ENCODE measurements around the gene HSPG2. TPM values are rescaled to one million over a fixed set of nuclear protein-coding genes. Genes with fewer than 3 reads are reported as not detected.

HSPG2 gene
- total and polyA plus RNA-seq, 10 of the 15 experiments (the other 5 are each of a cell fraction or from before 2014, with no cell fraction given): 0.30 to 3.4 (median 0.73) TPM; not detected in 2

DNA sequence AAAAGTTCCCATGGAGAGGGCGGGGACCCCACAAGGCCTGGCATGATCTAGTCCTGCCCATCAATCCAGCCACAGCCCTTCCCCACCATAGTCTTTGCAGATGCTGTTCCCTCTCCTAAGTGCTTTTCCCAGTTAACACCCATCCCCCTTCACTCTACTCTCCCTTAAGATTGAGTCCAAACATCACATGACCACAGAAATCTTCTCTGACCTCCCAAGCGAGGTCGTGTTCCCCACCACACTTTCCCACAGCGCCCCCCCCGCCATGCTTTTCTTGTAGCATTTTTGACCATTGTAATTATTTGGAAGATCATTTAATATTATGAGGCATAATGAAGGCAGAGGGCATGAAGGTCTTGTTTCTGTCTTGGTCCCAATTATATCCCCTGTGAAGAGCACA lies 4.3 kb upstream of the HSPG2 start (continued):
- no peak for TF ChIP-seq MTA3 (IDR thresholded peaks at IDR 0.05; ENCODE audit: borderline replicate concordance, low read length)

DNA sequence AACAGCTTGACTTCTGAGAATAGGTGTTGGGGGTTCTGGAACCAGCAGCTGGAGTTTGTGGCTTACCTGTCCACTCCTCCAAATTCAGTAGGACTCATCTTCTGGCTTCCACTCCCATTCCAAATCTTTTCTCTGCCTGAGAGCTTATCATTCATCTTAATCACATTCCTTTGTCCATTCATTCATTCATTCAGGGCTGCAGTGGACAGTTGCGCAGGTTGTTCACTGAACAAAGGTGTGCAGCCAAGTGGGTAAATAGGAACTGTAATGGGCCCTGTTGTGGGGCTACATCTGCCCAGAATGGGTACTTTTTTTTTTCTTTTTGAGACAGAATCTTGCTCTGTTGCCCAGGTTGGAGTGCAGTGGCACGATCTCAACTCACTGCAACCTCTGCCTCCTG lies 3.4 kb upstream of the HSPG2 start:
- DNase-seq (ENCODE audit: low read depth, low spot score) (no peak), ATAC-seq (no peak), FAIRE-seq (no peak)
- in situ Hi-C loops (cut with MboI) (no loop called here), intact Hi-C loops (cut with micrococcal nuclease; ENCODE audit: unreplicated experiment) (no loop called here)
- Histone ChIP-seq H3K36me3 (ENCODE audit: control insufficient read depth in 2 of 2, insufficient read depth in 2 of 2, low read length in 1 of 2) (no peaks in the 10 kb centered on the region), H3K27me3 (replicated peaks in 1 of 2; ENCODE audit: control insufficient read depth in 2 of 2, insufficient read depth in 2 of 2, low read length in 1 of 2) (peaks cover 3 to 6% of the 10 kb centered on the region in 2 experiments; a peak in 3 of 4 replicates), H3K4me1 (ENCODE audit: control insufficient read depth, insufficient read depth, low read length) (no peaks in the 10 kb centered on the region; the same call in 1 of the 2 replicates), H3K27ac (ENCODE audit: control insufficient read depth, insufficient read depth) (no peak overlapping the region), H3K4me2 (ENCODE audit: control insufficient read depth, insufficient read depth) (no peak overlapping the region), H4K20me1 (ENCODE audit: control insufficient read depth, insufficient read depth) (peaks cover 2% of the 10 kb centered on the region; the same call in 1 of the 2 replicates), H3K9ac (ENCODE audit: control insufficient read depth, insufficient read depth, low read length) (no peak overlapping the region), H3K9me3 (replicated peaks; ENCODE audit: control insufficient read depth, insufficient read depth, low read length) (no peaks in the 10 kb centered on the region), H3K79me2 (ENCODE audit: control insufficient read depth, insufficient read depth, low read length) (no peaks in the 10 kb centered on the region), H3K4me3 (no peak overlapping the region), H2AFZ (ENCODE audit: control insufficient read depth, low read depth, low read length) (no peak overlapping the region)
- ChIA-PET CTCF (interaction anchor here (0.6 to 1.0 kb wide), 2 partner anchors 74 to 190 kb away, joined by 3 to 4 read pairs; no protein-coding TSS in a partner anchor), POLR2A (no interaction called here), RAD21 (ENCODE audit: unreplicated experiment) (interaction anchor here (0.9 kb wide), 1 partner anchor 9 kb away, joined by 3 read pairs; no protein-coding TSS in a partner anchor), SMC1A (ENCODE audit: uncharacterized antibody, unreplicated experiment) (interaction anchor here (1.3 to 1.9 kb wide), 2 partner anchors 18 to 22 kb away, joined by 5 read pairs; no protein-coding TSS in a partner anchor)
- TF ChIP-seq ZNF24 (IDR thresholded peaks at IDR 0.05) (peak; percentile 86), NFXL1 (IDR thresholded peaks at IDR 0.05; ENCODE audit: borderline replicate concordance) (no peak)
- no TSS peak for BruUV-seq (replicated peaks)
- 71% methylated on average over 2 of the region's 2 CpGs for WGBS (ENCODE audit: insufficient coverage, insufficient replicate concordance, low lambda C conversion rate, missing lambda C conversion rate)

DNA sequence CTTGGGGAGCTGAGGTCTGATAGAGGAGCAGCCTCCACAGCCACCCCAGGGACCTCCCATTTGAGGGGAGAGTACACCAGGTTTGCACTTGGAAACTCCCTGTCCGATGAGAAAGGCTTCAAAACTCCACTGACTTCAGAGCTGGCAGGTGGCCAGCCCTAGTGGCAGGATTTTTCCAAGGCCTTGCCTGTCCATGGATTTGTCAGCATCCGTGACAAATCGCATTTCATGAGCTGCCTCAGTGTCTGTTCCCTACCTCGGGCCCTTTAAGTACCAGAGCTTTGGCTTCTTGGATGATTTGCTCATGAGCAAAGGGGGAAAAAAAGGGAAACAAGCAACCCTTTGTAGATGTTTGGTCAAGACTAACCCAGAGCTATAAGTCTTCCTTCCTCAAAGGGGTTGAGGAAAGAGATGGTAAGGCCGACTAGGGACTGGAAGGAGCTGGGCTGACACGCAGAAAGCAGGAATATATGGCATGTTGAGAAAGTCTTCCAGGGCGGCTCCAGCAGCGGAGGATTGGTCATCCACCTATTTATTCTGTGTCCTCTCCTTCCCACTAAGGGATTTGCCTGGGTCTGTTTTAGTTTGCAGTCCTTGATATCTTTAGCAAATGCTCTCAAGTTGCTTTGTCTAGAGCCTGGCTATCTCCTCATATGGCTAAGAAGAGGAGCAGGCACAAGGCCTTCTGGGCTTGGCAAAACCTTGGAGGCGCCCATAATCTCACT lies 2.7 kb upstream of the HSPG2 start:
- Histone ChIP-seq H3K4me1 (ENCODE audit: control insufficient read depth, insufficient read depth, low read length) (no peaks in the 10 kb centered on the region; the same call in 1 of the 2 replicates), H2AFZ (ENCODE audit: control insufficient read depth, low read depth, low read length) (no peak overlapping the region), H3K27ac (ENCODE audit: control insufficient read depth, insufficient read depth) (no peak overlapping the region), H3K79me2 (ENCODE audit: control insufficient read depth, insufficient read depth, low read length) (no peaks in the 10 kb centered on the region), H3K4me2 (ENCODE audit: control insufficient read depth, insufficient read depth) (no peak overlapping the region), H3K36me3 (ENCODE audit: control insufficient read depth in 2 of 2, insufficient read depth in 2 of 2, low read length in 1 of 2) (no peaks in the 10 kb centered on the region), H3K4me3 (no peak overlapping the region), H3K9me3 (replicated peaks; ENCODE audit: control insufficient read depth, insufficient read depth, low read length) (no peaks in the 10 kb centered on the region), H3K9ac (ENCODE audit: control insufficient read depth, insufficient read depth, low read length) (no peak overlapping the region), H3K27me3 (replicated peaks in 1 of 2; ENCODE audit: control insufficient read depth in 2 of 2, insufficient read depth in 2 of 2, low read length in 1 of 2) (peaks cover 3 to 6% of the 10 kb centered on the region in 2 experiments; a peak in 3 of 4 replicates), H4K20me1 (ENCODE audit: control insufficient read depth, insufficient read depth) (peaks cover 2% of the 10 kb centered on the region; the same call in 1 of the 2 replicates)
- FAIRE-seq (no peak), DNase-seq (ENCODE audit: low read depth, low spot score) (no peak), ATAC-seq (0 out of 3 replicates have a peak, but pooled peaks have one; percentile 14)
- ChIA-PET RAD21 (ENCODE audit: unreplicated experiment) (interaction anchor here (0.9 kb wide), 1 partner anchor 10 kb away, joined by 3 read pairs; no protein-coding TSS in a partner anchor), POLR2A (interaction anchor here (1.4 kb wide), 1 partner anchor 30 kb away, joined by 5 read pairs; no protein-coding TSS in a partner anchor), CTCF (interaction anchor here (0.6 to 1.0 kb wide), 2 partner anchors 74 to 189 kb away, joined by 3 to 4 read pairs; no protein-coding TSS in a partner anchor), SMC1A (ENCODE audit: uncharacterized antibody, unreplicated experiment) (interaction anchor here (1.2 to 1.9 kb wide), 4 partner anchors 19 to 74 kb away, joined by 3 to 5 read pairs (median 5); no protein-coding TSS in a partner anchor)
- intact Hi-C loops (cut with micrococcal nuclease; ENCODE audit: unreplicated experiment): no loop called here
- in situ Hi-C loops (cut with MboI): no loop called here
- BruUV-seq (replicated peaks): no TSS peak
- WGBS (ENCODE audit: insufficient coverage, insufficient replicate concordance, low lambda C conversion rate, missing lambda C conversion rate): 44% methylated on average over 9 of the region's 9 CpGs
- TF ChIP-seq NFXL1 (IDR thresholded peaks at IDR 0.05; ENCODE audit: borderline replicate concordance) (no peak), HDAC2 (IDR thresholded peaks at IDR 0.05) (no peak), NR2F1 (conservative IDR thresholded peaks at IDR 0.05) (no peak), JUND (IDR thresholded peaks at IDR 0.05; ENCODE audit: low read depth, low read length) (no peak), EZH2 (IDR thresholded peaks at IDR 0.05; ENCODE audit: borderline replicate concordance, control insufficient read depth, low read depth, low read length) (no peak), BRCA1 (IDR thresholded peaks at IDR 0.05; ENCODE audit: low read depth, low read length) (no peak)
- TF ChIP-seq, protein P1, sequence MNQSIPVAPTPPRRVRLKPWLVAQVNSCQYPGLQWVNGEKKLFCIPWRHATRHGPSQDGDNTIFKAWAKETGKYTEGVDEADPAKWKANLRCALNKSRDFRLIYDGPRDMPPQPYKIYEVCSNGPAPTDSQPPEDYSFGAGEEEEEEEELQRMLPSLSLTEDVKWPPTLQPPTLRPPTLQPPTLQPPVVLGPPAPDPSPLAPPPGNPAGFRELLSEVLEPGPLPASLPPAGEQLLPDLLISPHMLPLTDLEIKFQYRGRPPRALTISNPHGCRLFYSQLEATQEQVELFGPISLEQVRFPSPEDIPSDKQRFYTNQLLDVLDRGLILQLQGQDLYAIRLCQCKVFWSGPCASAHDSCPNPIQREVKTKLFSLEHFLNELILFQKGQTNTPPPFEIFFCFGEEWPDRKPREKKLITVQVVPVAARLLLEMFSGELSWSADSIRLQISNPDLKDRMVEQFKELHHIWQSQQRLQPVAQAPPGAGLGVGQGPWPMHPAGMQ (IDR thresholded peaks at IDR 0.05; ENCODE audit: borderline replicate concordance): no peak

Measured in GM12878 (cell line).